Measurements from ENCODE around the gene TSHB.

The TSHB gene

DNA sequence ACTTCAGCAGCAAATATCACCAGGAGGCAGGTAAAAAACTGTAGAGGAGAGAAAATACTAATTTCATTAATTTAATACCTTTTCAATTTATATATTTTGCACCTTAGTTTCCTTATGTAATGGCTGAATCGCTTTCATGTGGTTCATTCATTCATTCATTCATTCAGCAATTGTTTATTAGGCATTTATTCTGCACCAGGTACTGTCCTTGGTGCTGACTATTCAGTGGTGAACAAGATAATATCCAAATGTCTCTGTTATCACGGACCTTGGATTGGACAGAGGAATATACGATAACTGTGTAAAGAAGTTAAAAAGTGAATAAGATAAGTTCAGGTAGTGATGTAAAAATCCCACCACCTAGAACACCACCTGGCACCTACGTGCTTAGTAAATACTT lies 30.9 kb downstream of the TSHB start:
- DNase-seq (ENCODE audit: low read depth, low spot score), result no peak

DNA sequence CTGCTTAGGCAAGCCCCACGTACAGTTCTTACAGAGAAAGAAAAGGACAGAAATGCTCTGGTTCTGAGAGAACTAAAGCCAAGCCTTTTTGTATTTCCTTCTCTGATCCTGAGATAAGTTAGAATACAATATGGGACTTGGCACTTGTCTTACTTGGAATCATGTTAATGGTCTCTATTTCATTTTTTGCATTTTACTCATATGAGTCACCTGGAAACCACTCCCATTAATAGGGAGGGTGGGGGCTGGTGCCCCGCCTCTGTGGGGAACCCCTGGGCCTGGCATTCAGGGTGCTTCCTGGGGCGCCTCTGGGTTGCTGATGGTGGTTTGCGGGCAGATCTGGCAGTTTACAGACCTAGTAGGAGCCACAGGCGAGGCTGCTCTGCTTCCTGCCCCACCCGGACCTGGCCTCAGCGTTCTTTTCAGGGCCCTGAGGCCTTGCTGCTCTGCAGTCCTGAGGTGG lies 32.9 kb downstream of the TSHB start:
- DNase-seq (ENCODE audit: low read depth, low spot score), result no peak

DNA sequence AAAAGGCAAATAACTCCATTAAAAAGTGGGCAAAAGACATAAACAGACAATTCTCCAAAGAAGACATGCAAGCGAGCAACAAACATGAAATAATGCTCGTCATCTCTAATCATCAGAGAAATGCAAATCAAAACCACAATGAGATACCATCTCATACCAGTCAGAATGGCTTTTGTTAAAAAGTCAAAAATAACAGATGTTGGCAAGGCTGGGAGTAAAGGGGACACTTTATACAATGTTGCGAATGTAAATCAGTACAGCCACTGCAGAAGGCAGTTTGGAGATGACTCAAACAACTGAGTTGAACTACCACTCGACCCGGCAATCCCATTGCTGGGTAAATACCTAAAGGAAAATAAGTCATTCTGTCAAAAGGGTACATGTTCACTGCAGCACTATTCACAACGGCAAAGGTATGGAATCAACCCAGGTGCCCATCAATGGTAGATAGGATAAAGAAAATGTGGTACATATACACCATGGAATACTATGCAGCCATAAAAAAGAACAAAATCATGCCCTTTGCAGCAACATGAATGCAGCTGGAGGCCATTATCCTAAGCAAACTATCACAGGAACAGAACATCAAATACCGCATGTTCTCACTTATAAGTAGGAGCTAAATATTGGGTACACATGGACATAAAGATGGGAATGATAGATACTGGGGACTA lies 33.7 kb downstream of the TSHB start:
- DNase-seq (ENCODE audit: low read depth, low spot score), result no peak

DNA sequence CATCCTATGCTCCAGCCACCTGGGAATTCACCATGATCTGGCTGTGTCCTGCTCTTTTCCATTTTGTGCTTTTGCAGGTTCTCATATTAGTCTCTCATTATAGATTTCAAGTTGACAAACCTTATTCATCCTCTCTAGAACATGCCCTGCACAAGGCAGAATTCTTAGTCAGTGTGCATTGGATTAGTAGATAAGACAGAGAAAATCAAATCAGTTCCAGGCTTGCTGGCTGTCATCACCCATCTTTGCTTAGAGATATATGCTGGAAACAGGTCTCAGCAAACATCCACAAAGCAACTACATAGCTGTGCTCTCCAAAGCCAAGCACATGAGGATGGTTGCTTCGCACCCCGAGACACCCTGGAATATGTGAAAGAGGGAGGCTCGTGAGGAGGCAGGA lies 34.8 kb downstream of the TSHB start:
- no peak for DNase-seq (ENCODE audit: low read depth, low spot score)

DNA sequence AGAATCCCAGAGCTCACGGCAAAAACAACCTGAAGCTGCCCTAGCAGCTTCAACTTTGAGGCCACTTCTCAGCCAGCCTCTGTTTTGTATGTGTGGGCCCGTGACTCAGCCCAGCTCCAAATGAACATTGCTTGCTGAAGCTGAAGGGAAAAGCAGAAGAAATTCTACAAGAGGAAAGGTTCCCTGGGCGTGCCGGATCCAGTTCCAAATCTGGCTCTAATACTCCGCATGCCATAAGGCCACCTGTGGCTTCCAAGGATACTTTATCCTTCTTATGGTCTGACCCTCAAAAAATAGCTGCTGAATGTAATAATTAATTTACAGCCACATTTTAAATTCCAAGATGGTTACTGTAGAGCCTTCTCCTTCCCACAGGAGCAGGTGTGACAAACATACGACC lies 35.4 kb downstream of the TSHB start:
- no peak for DNase-seq (ENCODE audit: low read depth, low spot score)

DNA sequence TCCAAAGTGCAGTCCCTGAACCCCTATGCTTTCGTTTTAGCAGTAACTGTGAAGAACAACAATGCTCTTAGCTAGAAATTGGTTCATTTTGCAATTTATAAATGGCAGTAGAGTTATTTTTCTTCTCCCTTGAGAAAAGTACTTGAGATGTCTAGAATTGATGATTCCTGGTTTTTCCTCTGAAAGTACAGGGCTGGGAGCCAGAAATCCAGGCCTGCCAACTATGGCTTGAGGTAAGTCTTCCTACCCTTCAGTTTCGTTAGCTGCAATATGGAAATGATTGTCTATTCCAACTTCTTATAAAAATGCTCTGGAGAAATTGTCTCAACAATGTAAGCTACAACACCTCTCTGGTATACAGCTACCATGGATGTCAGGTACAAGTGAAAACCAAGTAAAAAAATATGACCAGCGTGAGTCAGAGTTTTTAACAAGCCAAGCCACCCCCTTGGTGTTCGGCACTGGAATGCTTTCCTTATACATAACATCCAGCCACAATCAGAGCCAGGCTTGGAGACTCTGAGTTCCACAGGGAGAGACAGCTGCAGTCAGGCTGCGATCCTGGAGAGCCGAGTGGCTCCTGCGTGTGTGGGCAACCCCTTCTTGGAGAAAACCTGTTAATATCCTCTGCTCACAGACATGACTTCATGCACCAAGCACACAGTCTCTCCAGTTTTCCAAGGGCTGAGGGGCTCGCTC lies 37.7 kb downstream of the TSHB start:
- DNase-seq (ENCODE audit: low read depth, low spot score), result no peak

DNA sequence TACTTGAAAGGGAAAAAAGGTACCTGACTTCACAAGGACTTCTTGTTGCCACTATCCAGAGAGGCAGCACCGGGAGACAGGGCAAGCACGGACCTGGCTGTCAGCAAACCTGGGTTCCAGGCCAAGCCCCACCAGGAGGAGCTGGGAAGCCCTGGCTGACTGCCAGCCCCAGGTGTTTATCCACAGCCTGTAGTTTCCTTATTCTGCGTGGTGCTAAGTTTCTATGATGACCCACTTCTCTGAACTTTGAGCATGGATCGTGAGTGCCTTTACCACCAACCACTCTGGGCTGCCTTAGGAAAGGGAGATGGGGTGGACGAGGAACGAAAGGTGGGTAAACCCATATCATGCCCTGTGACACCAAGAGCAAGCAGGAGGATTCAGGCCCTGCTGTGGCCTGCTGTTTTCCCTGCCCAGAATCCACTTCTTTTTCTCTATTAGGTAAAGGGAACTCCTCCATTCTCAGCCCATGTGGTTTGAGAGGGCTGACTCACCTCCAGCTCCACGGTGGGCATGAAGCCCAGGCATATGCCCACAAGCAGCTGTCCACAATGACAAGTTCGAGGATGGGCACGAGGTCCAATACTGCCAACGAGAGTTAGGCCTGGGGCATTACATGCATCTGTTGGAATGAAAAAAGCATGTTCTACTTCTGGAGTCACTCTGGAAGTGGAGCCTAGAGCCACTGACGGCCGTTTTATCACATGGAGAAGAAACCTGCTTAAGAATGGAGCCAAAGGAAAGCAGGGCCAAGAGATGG lies 39.4 kb downstream of the TSHB start:
- DNase-seq (ENCODE audit: low read depth, low spot score), result no peak

DNA sequence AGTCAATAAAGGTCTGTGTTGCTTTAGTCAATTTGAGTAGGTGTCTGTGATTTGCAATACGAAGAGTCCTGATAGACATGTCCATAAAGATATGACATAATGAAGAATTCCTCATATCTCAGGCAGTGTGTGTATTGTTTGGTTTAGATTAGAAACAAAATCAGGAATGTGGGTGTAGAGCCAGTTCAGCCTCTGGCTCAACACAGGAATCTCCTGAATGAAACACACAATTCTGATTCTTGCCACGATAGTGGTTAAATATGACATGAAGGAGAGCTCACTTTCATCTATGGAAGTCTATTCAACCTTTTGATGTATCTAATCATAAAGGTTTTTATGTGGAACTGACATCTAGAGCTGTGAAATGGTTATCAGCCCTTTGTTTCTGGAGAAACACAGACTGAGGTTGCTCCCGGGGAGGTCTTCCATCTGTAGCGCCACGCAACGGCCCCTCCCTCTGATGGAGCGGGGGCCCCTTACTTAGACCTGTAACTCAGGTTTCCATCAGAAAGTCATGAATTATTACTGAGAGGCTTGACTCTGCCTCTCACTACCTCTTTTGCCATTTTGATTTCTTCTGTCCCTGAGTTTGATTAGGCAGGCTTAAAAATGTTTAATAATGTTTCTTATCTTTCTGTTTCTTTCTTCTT lies 40.2 kb downstream of the TSHB start:
- no peak for DNase-seq (ENCODE audit: low read depth, low spot score)

DNA sequence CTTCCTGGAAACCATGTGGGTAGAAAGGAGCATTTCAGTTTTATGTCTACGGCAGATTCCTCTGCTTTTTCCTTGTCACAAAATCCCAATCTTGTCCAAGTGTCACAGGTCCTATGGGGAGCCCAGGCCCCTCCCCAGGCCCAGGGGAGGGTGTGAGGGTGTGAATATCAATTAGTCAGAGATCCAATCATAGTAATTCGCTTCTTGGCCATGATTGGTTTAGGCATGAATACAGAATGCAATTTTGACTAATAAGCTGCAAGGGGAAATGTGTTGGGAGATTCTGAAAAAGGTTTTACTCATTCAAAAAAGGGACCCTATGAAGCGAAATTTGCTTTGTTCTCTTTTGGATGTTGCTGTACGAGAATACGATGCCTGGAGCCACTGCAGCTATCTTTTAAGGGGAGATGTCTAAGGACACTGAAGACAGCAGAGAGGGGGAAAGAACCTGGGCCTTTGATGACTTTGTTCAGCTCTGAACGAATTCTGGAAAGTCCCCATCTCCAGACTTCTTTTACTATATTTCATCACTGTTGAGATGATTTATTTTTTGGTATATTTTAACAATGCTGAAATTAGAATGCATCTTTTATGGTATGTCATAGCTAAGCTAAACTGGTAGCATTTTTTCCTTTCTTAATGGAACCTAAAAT lies 41.5 kb downstream of the TSHB start:
- DNase-seq (ENCODE audit: low read depth, low spot score), result no peak

DNA sequence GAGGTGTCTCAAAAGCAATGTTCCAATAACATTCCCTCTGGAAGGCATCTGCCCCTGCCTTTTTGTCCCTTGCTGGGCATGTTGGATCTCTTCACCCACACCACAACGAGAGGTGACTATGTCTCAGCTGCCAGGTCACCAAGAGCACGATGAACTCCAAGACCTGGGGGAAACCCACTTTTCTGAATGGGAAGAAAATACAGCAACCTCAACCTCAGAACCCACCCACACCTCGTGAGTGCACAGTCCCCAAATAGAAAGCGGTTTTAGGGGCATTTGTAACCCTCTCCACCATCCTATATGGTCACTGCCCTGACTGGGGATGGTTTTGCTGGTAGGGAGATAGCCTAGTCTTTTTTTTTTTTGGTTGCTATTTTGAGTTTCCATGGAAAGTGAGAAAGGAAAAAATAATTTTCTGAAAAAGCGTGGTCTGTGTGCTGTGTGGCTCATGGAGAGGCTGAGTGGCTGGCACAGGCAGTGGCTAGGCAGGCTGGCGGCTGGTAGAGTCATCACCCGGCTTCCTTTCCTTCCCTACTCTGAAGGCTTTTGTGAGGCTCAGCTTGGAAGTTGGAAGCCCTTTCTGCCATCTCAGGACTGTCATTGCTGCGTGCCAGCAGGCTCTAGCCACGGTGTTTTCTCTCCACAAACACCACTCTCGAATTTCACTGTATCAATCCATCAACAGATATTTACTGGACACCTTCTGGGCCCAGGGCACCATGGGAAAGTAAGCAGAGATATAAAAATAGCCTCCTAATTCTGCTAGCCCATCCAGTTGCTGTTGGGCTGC lies 43.9 kb downstream of the TSHB start:
- DNase-seq (ENCODE audit: low read depth, low spot score), result no peak

DNA sequence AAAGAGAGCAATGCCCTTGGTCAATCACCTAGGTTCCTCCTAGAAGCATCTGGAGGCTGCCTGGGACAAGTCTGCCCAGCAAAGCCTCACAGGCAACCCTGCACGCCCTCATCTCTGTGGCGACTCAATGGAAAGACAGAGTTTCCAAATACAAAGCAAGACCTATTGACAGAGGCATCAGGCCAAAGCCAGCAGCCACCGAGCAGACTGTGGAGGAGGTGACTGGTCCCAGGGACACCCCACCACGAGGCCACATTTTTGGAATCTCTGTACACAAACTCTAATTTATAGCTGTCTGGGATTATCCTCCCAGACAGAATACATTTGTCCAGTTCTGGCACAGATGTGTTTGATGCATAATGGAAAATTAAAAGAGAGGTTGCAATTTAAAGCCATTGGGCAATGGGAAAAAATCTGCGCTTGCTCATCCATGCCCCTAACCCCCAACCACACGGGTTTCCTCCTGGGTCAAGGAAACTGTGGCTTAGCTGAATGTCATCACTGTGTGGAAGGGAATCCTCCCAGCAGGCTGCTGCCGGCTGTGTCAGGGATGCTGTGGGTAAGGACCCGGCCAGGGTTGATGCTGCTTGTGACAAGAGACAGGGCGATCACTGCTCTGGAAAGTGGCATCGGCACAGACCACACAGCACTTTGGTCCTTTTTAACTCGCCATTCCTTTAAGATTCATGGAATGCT lies 45.4 kb downstream of the TSHB start:
- no peak for DNase-seq (ENCODE audit: low read depth, low spot score)

DNA sequence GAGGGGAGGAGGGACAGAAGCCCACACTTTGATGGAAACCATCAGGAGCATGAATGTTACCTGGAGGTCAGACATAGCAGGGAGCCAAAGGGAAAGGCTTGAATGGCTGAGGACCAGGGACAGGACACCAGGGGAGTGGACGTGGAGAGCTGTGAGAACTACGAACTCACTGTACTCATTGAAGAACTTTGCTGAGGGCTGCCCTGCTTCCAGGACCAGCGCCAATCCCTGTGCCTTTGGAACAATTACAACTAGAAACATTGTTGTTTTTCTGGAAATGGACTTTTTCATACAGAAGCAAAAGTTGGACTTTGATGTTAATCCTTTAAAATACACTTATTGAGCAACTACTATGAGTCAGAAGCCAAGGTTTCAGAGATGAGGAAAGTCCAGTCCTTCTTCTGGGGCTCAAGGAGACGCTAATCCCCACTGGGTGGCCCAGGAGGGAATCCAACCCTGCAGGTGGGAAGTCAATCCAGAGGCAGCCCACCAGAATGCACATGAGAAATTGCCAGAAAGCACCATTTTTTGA lies 46.8 kb downstream of the TSHB start:
- DNase-seq (ENCODE audit: low read depth, low spot score), result no peak

DNA sequence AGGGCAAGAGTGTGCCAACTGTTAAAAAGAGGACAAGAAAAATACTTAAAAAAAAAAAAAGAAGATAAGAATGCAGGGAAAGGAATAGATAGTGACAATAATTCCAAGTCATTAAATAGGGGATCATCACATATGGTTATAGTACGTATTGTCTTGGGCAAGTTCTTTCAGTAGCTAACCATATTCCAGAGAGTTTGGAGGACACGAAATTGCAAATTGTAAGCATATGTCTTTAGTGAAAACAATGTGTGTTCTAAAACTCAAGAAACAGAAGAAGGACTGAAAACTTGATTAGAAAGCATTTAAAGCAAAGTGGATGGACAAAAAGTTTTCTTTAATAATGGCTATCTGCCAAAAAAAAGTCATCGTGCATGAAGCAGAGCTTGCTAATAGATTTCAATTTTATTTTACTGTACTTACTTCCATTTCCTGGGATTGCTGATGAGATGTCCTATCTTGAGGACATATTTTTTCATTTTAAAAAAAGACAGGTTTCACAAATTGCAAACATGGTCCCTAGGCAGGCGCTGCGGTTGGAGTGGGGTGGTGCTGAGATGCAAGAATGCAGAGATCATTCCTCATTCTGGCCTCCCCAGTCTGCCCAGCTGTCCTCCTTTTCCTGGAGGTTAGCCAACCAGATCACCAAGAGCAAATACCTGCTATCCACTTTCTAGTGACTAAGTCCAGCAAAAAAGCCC lies 47.8 kb downstream of the TSHB start:
- no peak for DNase-seq (ENCODE audit: low read depth, low spot score)

DNA sequence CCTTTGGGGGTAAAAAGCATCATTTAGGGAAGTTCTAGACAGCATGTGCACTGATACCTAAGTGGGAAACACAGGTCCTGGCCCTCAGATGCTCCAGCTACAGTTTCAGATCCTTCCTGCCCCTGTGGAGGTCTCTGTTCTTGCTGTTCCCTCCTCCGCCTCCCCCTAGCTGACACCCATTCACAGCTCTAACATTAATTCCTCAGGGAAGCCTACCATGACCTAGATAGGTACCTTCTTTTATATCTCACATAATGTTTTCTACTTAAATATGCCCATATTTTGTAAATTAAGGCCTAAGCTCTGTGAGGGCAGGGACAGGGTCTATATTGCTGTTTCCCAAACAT lies 48.3 kb downstream of the TSHB start:
- no peak for DNase-seq (ENCODE audit: low read depth, low spot score)

DNA sequence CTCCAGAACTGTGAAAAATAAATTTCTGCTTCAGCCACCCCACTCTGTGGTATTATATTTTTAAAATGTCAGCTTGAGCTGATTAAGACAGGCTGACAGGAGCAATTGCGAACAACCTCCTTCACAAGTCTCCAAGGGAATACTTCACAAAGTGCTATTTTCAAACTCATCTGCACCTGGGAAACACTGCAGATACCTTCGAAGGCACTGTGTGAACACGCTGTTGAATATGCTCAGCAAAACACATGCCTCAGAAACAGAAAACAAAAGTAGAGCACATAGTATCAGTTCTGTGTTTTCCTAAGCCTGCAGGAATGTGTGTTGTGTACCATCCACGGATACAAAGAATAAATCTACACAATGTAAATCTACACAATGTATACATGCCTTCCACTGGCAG lies 49.1 kb downstream of the TSHB start:
- no peak for DNase-seq (ENCODE audit: low read depth, low spot score)

DNA sequence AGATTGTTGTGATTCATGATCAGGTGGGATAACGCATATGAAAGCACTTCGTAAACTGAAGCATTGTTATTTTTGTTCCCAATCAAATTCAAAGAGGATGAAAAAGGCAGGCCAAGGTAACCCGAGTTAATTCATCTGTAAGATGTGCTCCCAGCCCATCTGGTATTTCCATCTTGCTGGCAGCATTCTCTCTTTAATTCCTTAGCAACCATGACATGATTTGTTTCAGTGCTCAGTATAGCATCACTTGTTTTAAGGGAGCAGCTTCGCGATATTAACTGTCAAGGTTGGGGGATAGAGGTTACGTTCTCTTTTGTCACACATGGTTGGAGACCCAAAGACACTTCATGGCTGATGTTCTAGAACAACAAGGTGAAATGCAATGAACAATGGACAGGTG lies 53.3 kb downstream of the TSHB start:
- no peak for DNase-seq (ENCODE audit: low read depth, low spot score)

Measured in ELF-1 (cell line).